NCI-H774 (cell line): ENCODE results near the gene MAP7D1.
"Not testable (repeated sequence)": the region's sequence is repeated elsewhere in the genome, so short reads cannot be mapped to it uniquely, and the experiment has no call there.

ENCODE experiments used
- DNase-seq: peaks from one replicate; lab custom pipeline; 2025; lab: John Stamatoyannopoulos, UW

MAP7D1 gene

GRCh38 chr1:36203554-36204346 is 47.8 kb downstream of the MAP7D1 start:
- no peak for DNase-seq

GRCh38 chr1:36204347-36204909 is 48.5 kb downstream of the MAP7D1 start:
- DNase-seq = no peak

- no peak for DNase-seq
Observed at GRCh38 chr1:36206323-36206858, 50.4 kb downstream of the MAP7D1 start.

- DNase-seq = no peak
Observed at GRCh38 chr1:36207339-36207738, 51.4 kb downstream of the MAP7D1 start.

- DNase-seq = no peak
Observed at GRCh38 chr1:36208978-36209703, 53.2 kb downstream of the MAP7D1 start.

- DNase-seq = no peak
Observed at GRCh38 chr1:36211307-36211706, 55.3 kb downstream of the MAP7D1 start.

- no peak for DNase-seq
Observed at GRCh38 chr1:36211841-36212240, 55.9 kb downstream of the MAP7D1 start.

- no peak for DNase-seq
Observed at GRCh38 chr1:36212782-36213181, 56.8 kb downstream of the MAP7D1 start.

GRCh38 chr1:36217670-36218069 is 61.7 kb downstream of the MAP7D1 start:
- DNase-seq = no peak

GRCh38 chr1:36221901-36222300 is 65.9 kb downstream of the MAP7D1 start:
- DNase-seq = not testable (repeated sequence)

GRCh38 chr1:36222481-36223380 is 66.8 kb downstream of the MAP7D1 start:
- DNase-seq = no peak

GRCh38 chr1:36223381-36223995 is 67.5 kb downstream of the MAP7D1 start:
- peak; percentile 23 for DNase-seq

- peak; percentile 100 for DNase-seq
Observed at GRCh38 chr1:36223996-36224536, 68.1 kb downstream of the MAP7D1 start, which contains the start of gene THRAP3. TSS of gene THRAP3 (plus strand) at chr1:36224443. CDS start at chr1:36282564, 58,121 bp downstream.

- peak; percentile 93 for DNase-seq
Observed at GRCh38 chr1:36224537-36225282, 68.8 kb downstream of the MAP7D1 start.

- no peak for DNase-seq
Observed at GRCh38 chr1:36225283-36225899, 69.4 kb downstream of the MAP7D1 start.

GRCh38 chr1:36230279-36230678 is 74.3 kb downstream of the MAP7D1 start:
- not testable (repeated sequence) for DNase-seq
